OCI-LY1 (cell line): Measurements from ENCODE around the gene CDKN2AIPNL.

Experiments used
- H2AFZ ChIP-seq: fragments of 200-600 bp; sonication (generic), shearing (Covaris generic); 2 replicates; pipeline ENCODE4 v1.6.0; 2014; ENCODE audit warnings: antibody characterized with exemption, mild to moderate bottlenecking, low read length
- H3F3A ChIP-seq: fragments of 200-600 bp; sonication (generic), shearing (Covaris generic); 2 replicates; pipeline ENCODE4 v1.6.0; 2014; ENCODE audit warnings: mild to moderate bottlenecking, antibody characterized with exemption, low read length, moderate library complexity; ENCODE audit not compliant: insufficient read depth
- H3K27ac ChIP-seq: fragments of 200-600 bp; sonication (generic); 2 replicates; pipeline ENCODE4 v1.5.1; 2014; ENCODE audit warnings: low read length, mixed run types, mild to moderate bottlenecking, low read depth; ENCODE audit not compliant: poor library complexity, severe bottlenecking
- H3K27me3 ChIP-seq: fragments of 200-600 bp; sonication (generic); 2 replicates; pipeline ENCODE4 v1.6.0; 2014; ENCODE audit warnings: antibody characterized with exemption, mild to moderate bottlenecking, low read length, moderate library complexity; ENCODE audit not compliant: insufficient read depth
- H3K36me3 ChIP-seq: fragments of 200-600 bp; sonication (generic); 2 replicates; pipeline ENCODE4 v1.6.1; 2014; ENCODE audit warnings: mild to moderate bottlenecking, antibody characterized with exemption, low read length, moderate library complexity, mixed read lengths; ENCODE audit not compliant: insufficient read depth
- H3K4me1 ChIP-seq: fragments of 200-600 bp; sonication (generic); 2 replicates; pipeline ENCODE4 v1.5.1; 2014; ENCODE audit warnings: mild to moderate bottlenecking, low read length, moderate library complexity; ENCODE audit not compliant: insufficient read depth, severe bottlenecking
- H3K4me2 ChIP-seq: fragments of 200-600 bp; sonication (generic), shearing (Covaris generic); 2 replicates; pipeline ENCODE4 v1.6.1; 2014; ENCODE audit warnings: low read length
- H3K4me3 ChIP-seq: fragments of 200-600 bp; sonication (generic); 2 replicates; pipeline ENCODE4 v1.5.1; 2014; ENCODE audit warnings: low read length, low read depth, mild to moderate bottlenecking, mixed read lengths; ENCODE audit not compliant: poor library complexity, severe bottlenecking
- H3K79me2 ChIP-seq: fragments of 200-600 bp; shearing (Covaris generic); 2 replicates; pipeline ENCODE4 v1.6.1; 2016; ENCODE audit warnings: mixed run types, low read length, mixed read lengths; ENCODE audit not compliant: insufficient read depth
- H3K9ac ChIP-seq: fragments of 200-600 bp; sonication (generic), shearing (Covaris generic); 2 replicates; pipeline ENCODE4 v1.6.1; 2014; ENCODE audit warnings: mild to moderate bottlenecking, low read length, mixed read lengths
- H3K9me2 ChIP-seq: fragments of 200-600 bp; sonication (generic), shearing (Covaris generic); 2 replicates; pipeline ENCODE4 v1.6.1; 2014; ENCODE audit warnings: low read depth, mild to moderate bottlenecking, low read length, mixed read lengths
- H3K9me3 ChIP-seq: fragments of 200-600 bp; shearing (Covaris generic); 2 replicates; pipeline ENCODE4 v1.6.1; 2014; ENCODE audit warnings: low read length, mixed read lengths
- H4K20me1 ChIP-seq: fragments of 200-600 bp; sonication (generic), shearing (Covaris generic); 2 replicates; pipeline ENCODE4 v1.6.0; 2016; ENCODE audit warnings: mild to moderate bottlenecking, low read length; ENCODE audit not compliant: insufficient read depth
- CTCF ChIP-seq: fragments of 200-600 bp; sonication (generic), shearing (Covaris generic); IDR thresholded peaks from 2 replicates; pipeline ENCODE4 v1.5.1; 2017; ENCODE audit warnings: mild to moderate bottlenecking, antibody characterized with exemption, low read length, moderate library complexity, mixed read lengths
- EZH2 ChIP-seq: fragments of 200-600 bp; sonication (generic), shearing (Covaris generic); IDR thresholded peaks from 2 replicates; pipeline ENCODE4 v1.8.0; 2017; ENCODE audit warnings: borderline replicate concordance, mixed run types, mild to moderate bottlenecking, antibody characterized with exemption, low read length, moderate library complexity, mixed read lengths

Gene CDKN2AIPNL

DNA sequence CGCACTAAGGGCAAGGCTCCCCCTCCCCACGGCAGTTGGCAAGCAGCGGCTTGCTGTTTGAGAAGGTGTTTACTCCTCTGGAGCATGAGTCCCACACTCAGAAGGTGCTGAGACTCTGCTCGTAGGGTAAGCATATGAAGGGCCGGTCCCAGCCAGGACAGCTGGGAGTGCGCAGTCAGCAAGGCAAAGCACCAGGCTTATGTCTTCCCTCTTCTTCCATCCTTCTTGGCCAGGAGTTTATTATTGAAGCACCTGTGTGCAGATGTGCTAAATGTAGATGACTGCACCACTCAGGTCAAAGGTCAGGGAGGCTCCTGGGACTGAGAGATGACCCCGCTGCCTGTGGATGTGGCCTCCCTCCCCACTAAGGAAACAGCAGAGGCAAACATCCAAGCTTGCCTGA is 27.0 kb upstream of the CDKN2AIPNL start:
- no peak overlapping the region for H2AFZ ChIP-seq
- TF ChIP-seq CTCF (no peak), EZH2 (no peak)
- H3F3A ChIP-seq = no peaks in the 10 kb centered on the region
- no peaks in the 10 kb centered on the region for H4K20me1 ChIP-seq
- H3K9ac ChIP-seq = no peak overlapping the region
- no peak overlapping the region for H3K4me2 ChIP-seq
- peaks cover 9% of the 10 kb centered on the region for H3K4me1 ChIP-seq
- H3K36me3 ChIP-seq = no peaks in the 10 kb centered on the region
- H3K27me3 ChIP-seq = 0 out of 2 replicates have a peak, but pooled peaks cover 2% of the 10 kb centered on the region
- no peak overlapping the region for H3K4me3 ChIP-seq
- no peaks in the 10 kb centered on the region for H3K9me3 ChIP-seq
- H3K79me2 ChIP-seq = no peaks in the 10 kb centered on the region
- H3K9me2 ChIP-seq = no peaks in the 10 kb centered on the region
- H3K27ac ChIP-seq = no peak overlapping the region

DNA sequence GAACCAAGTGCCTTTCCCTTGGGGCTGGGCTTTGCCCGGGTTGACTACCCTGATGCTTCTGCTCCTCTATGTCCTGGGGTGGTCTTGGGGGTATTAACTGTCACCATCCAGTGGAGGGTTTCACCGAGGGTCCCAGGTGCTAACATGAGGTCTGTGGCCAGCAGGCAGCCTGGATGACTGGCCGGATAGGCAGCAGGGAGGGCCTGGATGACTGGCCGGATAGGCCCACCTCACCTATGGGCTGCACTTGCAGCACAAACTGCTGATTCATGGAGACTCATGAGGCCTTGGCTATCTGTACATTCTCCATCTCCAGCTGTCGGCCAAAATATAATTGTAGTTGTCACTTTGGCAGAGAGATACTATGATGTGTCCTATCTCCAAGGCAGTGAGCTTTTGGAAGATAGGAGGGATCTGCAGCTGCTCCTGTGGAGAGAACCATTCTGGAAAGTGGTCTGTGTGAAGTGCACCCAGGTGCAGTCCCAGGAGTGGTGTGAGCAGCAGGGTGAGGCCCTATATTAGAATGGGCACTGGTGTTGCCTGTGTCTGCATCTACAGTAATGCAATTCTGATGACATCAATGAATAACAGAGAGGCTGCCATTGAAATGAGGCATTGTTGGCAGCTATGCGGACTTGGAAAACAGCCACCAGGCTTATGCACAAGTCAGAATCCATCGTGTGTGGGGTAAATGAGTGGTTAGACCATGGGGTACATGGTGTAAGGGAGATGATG is 26.3 kb upstream of the CDKN2AIPNL start:
- no peak overlapping the region for H2AFZ ChIP-seq
- H3K36me3 ChIP-seq = no peaks in the 10 kb centered on the region
- H3K9me2 ChIP-seq = no peaks in the 10 kb centered on the region
- peaks cover 9% of the 10 kb centered on the region for H3K4me1 ChIP-seq
- no peak overlapping the region for H3K4me3 ChIP-seq
- H3K4me2 ChIP-seq = no peak overlapping the region
- no peaks in the 10 kb centered on the region for H4K20me1 ChIP-seq
- no peak overlapping the region for H3K9ac ChIP-seq
- H3K9me3 ChIP-seq = no peaks in the 10 kb centered on the region
- no peaks in the 10 kb centered on the region for H3F3A ChIP-seq
- TF ChIP-seq CTCF (no peak), EZH2 (no peak)
- H3K27me3 ChIP-seq = peaks cover 5% of the 10 kb centered on the region; the same call in 1 of the 2 replicates
- no peak overlapping the region for H3K27ac ChIP-seq
- H3K79me2 ChIP-seq = no peaks in the 10 kb centered on the region

- Histone ChIP-seq H2AFZ (no peak overlapping the region), H3K36me3 (no peaks in the 10 kb centered on the region), H3K4me2 (no peak overlapping the region), H3K4me3 (no peak overlapping the region), H3K4me1 (peaks cover 9% of the 10 kb centered on the region), H3K27ac (no peak overlapping the region), H4K20me1 (no peaks in the 10 kb centered on the region), H3K9ac (no peak overlapping the region), H3K79me2 (no peaks in the 10 kb centered on the region), H3K9me2 (no peaks in the 10 kb centered on the region), H3F3A (no peaks in the 10 kb centered on the region), H3K9me3 (no peaks in the 10 kb centered on the region), H3K27me3 (peaks cover 5% of the 10 kb centered on the region; the same call in 1 of the 2 replicates)
- TF ChIP-seq EZH2 = no peak
- no peak for TF ChIP-seq CTCF
Measured at GRCh38 chr5:134437340-134437846, 25.7 kb upstream of the CDKN2AIPNL start.
